Measurements from ENCODE around the gene C3.
"Not testable (repeated sequence)": the region's sequence is repeated elsewhere in the genome, so short reads cannot be mapped to it uniquely, and the experiment has no call there.

Gene C3

DNA sequence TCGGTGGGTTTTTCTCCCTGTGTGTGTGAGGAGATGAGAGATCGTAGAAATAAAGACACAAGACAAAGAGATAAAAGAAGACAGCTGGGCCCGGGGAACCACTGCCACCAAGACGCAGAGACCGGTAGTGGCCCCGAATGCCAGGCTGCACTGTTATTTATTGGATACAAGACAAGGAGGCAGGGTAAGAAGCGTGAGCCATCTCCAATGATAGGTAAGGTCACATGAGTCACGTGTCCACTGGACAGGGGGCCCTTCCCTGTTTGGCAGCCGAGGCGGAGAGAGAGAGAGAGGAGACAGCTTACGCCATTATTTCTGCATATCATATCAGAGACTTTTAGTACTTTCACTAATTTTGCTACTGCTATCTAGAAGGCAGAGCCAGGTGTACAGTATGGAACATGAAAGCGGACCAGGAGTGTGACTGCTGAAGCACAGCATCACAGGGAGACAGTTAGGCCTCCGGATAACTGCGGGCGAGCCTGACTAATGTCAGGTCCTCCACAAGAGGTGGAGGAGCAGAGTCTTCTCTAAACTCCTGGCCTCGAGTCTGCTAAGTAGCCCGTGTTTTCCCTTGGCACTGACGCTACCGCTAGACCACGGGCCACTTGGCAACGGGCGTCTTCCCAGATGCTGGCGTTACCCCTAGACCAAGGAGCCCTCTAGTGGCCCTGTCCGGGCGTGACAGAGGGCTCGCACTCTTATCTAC, 87.5 kb downstream of the C3 start:
- H3K36me3 ChIP-seq (replicated peaks; ENCODE audit: low read depth, low read length); H3K27ac ChIP-seq (ENCODE audit: low read length); H4K20me1 ChIP-seq (ENCODE audit: insufficient read depth, low read length); H3K79me2 ChIP-seq (ENCODE audit: low read length); H3K27me3 ChIP-seq (ENCODE audit: low read depth, low read length); H2AFZ ChIP-seq (ENCODE audit: low read depth, low read length): not testable (repeated sequence)
- peaks cover 11% of the 10 kb centered on the region; the same call in 1 of the 2 replicates for H3K9me3 ChIP-seq (ENCODE audit: insufficient read depth, low read length)
- H3K4me1 ChIP-seq (ENCODE audit: low read length): peaks cover 31% of the 10 kb centered on the region
- TF ChIP-seq CTCF (IDR thresholded peaks at IDR 0.05; ENCODE audit: low read depth, low read length): peak; percentile 58
- peak overlapping the region; percentile 27; the same call in 1 of the 2 replicates for H3K9ac ChIP-seq (ENCODE audit: low read length)
- H3K4me2 ChIP-seq (ENCODE audit: low read length): peak overlapping the region; percentile 63
- H3K4me3 ChIP-seq (ENCODE audit: low read length): peak overlapping the region; percentile 59

- H3K4me2 ChIP-seq (ENCODE audit: low read length): peak overlapping the region; percentile 63
- TF ChIP-seq CTCF (IDR thresholded peaks at IDR 0.05; ENCODE audit: low read depth, low read length): peak; percentile 89
- TF ChIP-seq EZH2phosphoT487 (IDR thresholded peaks at IDR 0.05; ENCODE audit: low read depth): no peak
Measured at GRCh38 chr19:6632002-6632621, 88.3 kb downstream of the C3 start.

More at GRCh38 chr19:6632002-6632621, 88.3 kb downstream of the C3 start:
- Histone ChIP-seq H3K27me3 (ENCODE audit: low read depth, low read length) (peaks cover 5% of the 10 kb centered on the region), H2AFZ (ENCODE audit: low read depth, low read length) (no peak overlapping the region), H4K20me1 (ENCODE audit: insufficient read depth, low read length) (no peaks in the 10 kb centered on the region), H3K27ac (ENCODE audit: low read length) (no peak overlapping the region), H3K4me1 (ENCODE audit: low read length) (peaks cover 31% of the 10 kb centered on the region), H3K9ac (ENCODE audit: low read length) (no peak overlapping the region), H3K4me3 (ENCODE audit: low read length) (0 out of 2 replicates have a peak overlapping the region, but pooled peaks have one; percentile 59), H3K79me2 (ENCODE audit: low read length) (no peaks in the 10 kb centered on the region), H3K36me3 (replicated peaks; ENCODE audit: low read depth, low read length) (no peaks in the 10 kb centered on the region), H3K9me3 (ENCODE audit: insufficient read depth, low read length) (peaks cover 14% of the 10 kb centered on the region; the same call in 1 of the 2 replicates)
